HG03469 (cell line): ENCODE measurements around the gene THEMIS.
"Not testable (repeated sequence)": the region's sequence is repeated elsewhere in the genome, so short reads cannot be mapped to it uniquely, and the experiment has no call there.

Experiments used
- ATAC-seq: cut with Tn5 transposase; IDR thresholded peaks from one replicate; pipeline ENCODE4 v1.9.1; 2021; ENCODE audit warnings: mild to moderate bottlenecking, moderate library complexity, moderate number of reproducible peaks; ENCODE audit not compliant: unreplicated experiment

The THEMIS gene

DNA sequence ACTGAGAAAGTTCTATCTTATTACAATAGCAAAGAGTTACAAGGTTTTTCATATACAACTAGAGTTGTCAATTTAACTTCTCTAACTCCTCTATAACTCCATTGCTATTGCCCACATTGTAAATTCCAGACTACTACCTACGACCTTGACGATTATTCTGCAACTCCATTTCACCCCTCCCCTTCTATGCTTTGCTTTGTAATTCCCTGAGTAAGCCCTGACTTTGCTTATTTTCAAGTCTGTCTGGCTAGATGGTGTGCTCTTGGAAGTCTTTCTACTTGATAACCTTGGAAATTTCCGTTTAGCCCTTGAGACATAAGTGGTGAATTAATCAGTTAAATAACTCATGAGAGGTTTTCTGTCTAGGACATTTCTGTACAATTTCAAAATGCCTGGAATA, 162.4 kb downstream of the THEMIS start:
- no peak for ATAC-seq

GRCh38 chr6:127737768-127738167, 163.1 kb downstream of the THEMIS start:
- no peak for ATAC-seq

DNA sequence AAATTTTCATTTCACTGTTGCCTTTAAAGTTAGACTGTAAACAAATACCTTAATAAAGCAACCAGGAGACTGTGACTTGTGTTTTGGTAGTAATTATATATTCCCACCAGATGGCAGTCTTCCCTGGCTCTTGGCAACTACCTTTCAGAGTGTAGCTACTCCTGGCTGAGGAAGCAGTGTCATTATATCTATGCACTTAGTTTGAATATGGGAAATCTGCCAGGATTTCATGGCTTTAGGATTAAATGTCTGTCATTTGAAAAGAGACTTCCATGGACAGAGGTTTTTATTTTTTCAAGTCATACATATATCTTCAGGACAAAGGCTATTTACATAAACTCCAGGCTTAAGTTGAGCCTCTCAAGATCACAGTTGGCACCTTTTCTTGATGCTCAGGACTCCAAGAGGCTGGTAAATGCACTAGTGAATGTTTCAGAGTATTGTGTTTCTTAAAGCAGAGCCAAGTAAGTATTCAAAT, 163.8 kb downstream of the THEMIS start:
- ATAC-seq: peak; percentile 91

- ATAC-seq: no peak
Observed at GRCh38 chr6:127732927-127733326, 167.9 kb downstream of the THEMIS start.

GRCh38 chr6:127727260-127727953, 173.5 kb downstream of the THEMIS start:
- no peak for ATAC-seq

DNA sequence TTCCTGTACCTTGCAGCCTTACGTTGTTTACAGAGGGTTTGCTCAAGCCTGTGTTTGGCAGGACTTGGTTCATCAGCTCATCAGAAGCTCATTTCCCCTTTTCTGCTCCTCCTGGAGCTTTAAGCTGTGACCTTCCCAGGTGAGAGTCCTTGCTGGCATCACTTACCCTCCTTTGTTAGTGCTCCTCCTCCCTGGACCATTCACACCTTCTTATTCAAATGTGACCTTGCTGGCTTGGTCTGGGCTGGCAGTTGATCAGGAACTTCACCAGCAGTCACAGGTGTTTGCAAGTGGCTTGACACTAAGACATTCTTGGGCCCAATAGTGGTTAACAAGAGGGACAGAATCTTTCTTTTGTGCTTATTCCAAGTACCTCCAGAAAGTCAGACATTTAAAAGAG, 175.0 kb downstream of the THEMIS start:
- ATAC-seq: no peak

DNA sequence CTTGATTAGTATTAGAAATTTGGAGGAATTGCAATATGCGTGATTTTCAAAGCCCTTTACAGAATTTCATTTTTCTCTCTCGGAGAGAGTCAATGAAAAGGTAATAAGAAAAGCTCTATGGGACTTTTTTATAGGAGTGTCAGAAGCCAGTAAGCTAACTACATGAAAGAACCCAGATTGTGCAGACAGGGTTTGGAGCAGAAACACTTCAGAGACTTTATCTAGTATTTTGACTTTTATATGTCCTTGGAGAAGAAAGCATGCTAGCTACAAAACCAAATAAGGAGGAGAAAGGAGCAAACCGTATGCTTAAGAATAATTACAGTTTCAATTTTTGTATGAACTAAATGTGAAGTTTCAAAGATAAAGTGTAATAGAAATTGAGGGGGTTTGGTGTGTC, 182.2 kb downstream of the THEMIS start:
- ATAC-seq: no peak

DNA sequence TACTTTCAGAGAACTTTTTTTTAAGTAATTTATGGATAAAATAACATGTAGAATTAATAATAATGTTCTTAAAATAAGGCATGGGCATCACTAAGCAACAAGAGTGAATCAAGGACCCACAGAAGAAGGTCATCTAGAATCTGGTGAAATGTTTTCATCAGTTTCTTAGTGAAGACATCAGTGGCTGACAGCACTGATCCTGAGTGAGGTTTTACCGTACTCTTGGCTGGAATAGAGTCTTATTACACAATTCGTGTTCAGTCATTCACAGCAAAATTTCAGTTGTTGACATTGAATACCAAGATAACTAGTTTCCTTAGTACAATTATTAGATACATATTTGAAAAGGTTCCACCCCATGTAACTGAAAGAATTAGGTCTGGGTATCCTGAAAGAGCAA, 183.5 kb downstream of the THEMIS start:
- ATAC-seq: no peak

- ATAC-seq: no peak
Observed at GRCh38 chr6:127716465-127716864, 184.4 kb downstream of the THEMIS start.

DNA sequence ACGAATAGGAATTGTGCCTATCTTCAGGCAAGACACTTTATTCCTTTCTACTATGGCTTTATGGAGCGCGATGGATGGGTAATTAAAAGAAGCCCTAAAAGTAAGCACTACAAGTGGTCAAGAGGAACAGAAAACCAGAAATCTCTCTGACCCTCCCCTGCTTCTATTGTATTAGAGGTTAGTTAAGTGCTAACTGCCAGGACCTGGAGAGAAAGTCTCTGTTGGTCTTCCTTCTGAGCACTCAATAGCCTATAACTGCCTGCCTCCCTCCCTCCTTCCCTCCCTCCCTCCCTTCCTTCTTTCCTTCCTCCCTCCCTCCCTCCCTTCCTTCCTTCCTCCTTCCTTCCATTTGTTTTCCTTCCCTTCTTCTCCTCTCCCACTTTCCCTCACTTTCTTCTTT, 190.2 kb downstream of the THEMIS start:
- no peak for ATAC-seq

DNA sequence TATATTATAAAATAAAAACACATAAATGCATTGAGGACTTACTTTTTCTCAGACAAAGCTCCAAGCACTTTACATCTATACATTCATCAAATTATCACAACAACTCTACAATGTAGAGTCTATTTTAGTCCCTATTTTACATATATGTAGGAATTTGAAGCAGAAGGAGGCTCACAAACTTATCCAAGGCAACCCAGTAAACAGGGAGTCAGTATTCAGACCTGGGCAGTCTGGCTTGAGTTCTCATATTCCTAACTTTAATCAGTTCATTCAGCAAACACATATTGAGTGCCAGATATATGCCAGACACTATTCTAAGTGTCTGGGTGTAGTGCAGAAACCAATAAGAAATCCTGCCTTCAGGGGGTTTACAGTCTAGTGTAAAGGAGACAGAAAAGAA, 194.6 kb downstream of the THEMIS start:
- ATAC-seq: no peak

- no peak for ATAC-seq
Observed at GRCh38 chr6:127695108-127695507, 205.8 kb downstream of the THEMIS start.

- ATAC-seq: no peak
Observed at GRCh38 chr6:127691146-127691545, 209.7 kb downstream of the THEMIS start.

- no peak for ATAC-seq
Observed at GRCh38 chr6:127690588-127690987, 210.3 kb downstream of the THEMIS start.

- ATAC-seq: no peak
Observed at GRCh38 chr6:127690092-127690491, 210.8 kb downstream of the THEMIS start.

- ATAC-seq: not testable (repeated sequence)
Observed at GRCh38 chr6:127687490-127687889, 213.4 kb downstream of the THEMIS start.

DNA sequence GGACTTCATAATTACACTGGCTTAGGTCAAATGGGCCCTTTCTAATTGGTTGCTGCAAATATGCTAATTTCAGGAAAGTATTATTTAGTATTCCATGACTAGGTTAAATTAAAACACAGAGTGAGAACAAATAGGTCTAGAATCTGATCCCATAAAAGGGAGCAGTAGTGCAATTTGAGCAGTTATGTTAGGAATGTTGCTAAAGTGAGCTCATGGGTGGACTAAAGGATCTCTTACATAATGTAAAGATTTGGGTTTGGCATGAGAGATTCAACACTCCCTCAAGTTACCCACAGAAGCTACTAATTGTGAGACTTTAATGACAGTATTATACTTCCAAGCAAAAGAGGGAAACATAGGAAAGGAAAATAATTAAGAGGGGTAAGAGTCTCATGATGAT, 214.8 kb downstream of the THEMIS start:
- no peak for ATAC-seq

DNA sequence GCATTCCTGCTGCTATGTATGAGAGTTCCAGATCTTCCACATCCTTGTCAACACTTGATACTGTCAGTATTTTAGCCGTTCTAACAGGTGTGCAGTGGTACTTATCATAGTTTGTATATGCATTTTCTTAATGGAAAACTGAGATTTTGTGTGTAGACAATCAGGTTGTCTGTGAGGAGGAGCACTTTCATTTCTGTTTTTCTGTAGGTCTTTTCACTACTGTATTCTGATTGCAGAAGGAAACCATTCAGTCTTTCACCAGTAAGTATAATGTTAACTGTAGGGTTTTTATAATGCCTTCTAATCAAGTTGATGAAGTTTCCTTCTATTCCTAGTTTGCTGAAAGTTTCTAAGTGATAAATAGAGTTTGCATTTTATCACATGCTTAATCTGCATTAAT, 216.4 kb downstream of the THEMIS start:
- ATAC-seq: no peak
